Dedifferentiated amniotic fluid mesenchymal stem cell (primary cell): ENCODE results near the gene RNF220.

Experiments
- DNase-seq: peaks from one replicate; pipeline ENCODE4 v3.0.0-alpha.2; 2016; ENCODE audit errors: extremely low spot score

Gene RNF220

DNA sequence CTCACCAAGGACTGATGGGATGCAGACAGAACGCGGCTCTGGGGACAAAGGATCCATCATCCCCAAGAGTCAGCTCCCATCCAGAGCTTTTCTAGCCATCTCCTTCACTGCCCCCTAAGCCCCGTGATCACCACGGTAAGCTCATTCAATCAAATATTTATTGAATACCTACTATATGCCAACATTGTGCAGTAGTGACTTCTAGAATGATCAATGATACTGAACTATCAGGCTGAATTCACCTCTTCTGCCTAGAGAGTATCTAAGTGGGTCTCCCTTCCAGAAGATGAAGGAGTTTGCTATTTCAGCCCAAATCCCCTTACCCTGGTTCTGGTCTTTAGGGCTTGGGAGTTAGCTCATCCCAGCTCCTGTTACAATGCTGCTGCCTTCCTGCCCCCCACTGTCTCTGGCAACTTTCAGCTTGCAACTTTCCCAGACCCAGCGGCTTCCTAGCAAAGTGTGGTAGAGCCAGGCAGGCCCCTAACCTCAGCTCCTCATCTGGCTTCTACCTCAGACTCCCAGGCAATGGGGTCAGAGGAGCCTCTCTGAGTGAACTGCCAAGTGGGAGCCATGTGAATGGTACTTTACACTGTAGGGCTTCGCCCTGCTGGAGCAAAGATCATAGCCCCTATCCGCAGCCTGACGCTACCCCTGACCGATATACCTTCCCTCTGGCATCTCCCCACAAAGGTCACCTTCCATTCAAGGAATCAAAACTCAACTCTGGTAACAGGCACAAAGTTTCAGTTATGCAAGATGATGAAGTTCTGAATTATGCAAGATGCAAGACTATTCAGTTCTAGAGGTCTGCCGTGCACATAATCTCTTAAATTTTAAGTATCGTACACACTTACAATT, 248.3 kb downstream of the RNF220 start:
- no peak for DNase-seq

DNA sequence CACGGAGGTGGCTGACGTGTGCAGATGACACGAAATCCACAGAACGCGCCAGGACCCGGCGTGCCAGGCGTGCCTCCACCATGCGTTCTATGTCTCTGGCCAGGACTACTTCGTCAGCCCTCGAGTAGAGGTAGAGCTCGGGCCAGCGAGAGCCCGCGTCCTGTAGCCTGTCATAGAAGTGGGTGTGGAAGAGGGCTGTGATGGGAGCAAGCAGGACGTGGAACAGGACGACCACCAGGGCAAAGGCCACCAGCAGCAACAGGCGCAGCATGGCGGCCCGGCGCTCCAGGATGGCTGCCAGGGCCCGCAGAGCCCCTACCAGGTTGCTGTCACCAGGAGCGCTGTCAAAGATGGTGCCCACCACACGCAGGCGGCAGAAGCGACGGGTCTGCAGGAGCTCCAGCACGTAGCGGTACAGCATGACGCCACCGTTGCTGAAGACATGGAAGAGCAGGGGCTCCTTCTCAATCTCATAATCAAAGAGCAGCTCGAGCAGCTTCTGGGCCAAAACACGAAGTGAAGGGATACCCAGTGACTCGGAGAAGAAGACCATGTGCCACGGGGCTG, 249.6 kb downstream of the RNF220 start:
- DNase-seq, result no peak

DNA sequence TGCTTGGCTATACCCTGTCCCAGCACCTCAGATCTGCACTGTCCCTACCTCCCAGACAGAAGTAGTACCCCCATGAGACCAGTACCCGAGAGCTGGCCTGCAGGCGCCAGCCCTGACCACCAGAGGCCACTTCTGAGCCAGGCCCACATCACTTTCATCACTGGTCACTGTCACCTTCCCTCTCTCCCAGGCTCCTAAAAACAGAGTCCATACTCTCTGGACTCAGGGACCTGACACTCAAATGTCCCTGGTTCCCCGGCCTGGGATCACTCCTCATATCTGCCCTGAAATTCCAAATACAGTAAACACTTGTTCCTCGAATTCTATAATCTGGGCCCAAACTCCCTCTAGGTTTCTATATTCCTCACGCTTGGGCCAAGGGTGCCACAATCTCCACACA, 250.6 kb downstream of the RNF220 start:
- DNase-seq, result no peak

DNA sequence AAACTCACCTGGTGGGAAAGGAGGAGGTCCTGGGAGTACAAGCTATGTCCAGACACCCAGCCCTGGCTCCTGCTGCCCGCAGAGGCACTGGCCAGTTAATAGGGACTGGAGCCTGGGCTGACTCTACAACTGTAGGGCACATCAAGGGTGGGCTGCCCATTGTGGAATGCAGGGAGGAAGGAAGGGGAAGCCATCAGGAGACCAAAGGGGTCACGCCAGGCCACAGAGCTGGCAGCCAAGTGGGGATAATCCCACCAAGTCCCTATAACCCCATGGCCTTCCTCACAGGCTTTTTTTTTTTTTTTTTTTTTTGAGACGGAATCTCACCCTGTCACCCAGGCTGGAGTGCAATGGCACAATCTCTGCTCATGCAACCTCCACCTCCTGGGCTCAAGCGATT, 254.5 kb downstream of the RNF220 start:
- DNase-seq, result no peak

DNA sequence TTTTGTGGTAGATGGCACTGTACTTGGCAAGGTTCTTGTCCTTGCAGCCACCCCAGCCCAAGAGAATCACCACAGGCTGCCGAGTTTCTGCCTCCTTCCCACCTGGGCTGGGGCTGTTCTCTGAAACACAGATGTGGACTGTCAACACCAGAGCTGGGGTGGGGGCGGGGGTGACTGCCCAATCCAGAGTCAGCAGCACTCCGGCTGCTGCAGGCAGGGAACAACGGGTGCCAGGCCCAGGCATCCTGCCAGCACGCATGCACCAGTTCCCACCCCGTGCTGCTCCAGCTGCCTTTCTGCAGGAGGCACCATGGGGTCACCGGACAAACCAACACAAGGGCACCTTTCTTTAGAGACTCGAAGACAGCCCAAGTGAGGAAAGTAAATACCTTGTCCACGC, 255.1 kb downstream of the RNF220 start:
- DNase-seq, result no peak

DNA sequence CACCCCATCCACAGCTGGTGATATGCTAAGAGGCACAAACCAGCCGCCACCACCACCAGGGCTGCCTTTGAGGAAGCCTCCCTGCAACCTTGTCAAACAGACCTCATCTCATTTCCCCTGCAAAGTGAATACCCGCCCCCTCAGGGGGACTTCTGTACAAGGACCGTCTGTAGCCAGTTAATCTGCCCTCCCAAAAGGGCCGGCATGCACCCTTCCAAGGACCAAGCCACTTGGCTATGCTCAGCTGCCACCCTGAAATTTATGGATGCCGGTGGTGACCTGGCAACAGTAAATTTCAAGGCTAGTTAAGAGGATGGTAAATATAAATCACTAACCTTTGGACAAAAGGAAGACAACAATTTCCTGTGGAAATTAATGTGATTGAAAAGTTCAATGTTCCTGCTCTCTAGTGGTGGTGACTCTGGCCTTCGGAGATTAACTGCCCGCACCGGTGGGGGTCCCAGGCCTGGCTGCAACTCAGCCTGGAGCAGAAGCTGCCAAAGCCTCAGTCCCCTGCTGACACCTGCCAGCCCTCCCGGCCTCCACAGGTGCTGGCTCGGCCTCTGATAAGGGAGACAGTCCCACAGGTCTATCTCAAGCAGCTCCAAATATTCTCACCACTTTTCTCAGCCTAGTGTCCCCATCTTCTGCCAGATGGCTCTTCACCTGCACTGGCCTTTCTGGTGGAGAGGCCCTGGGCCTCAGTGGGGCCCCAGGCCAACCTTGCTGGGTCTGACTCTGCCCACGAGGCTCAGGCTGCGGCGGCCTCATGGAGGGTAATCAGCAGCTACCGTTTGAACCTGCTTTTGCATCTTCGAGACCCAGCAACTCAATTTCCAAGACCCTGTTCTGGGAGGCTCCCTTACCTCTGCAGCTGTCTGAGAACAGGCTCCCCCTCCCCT, 257.0 kb downstream of the RNF220 start:
- DNase-seq, result no peak

DNA sequence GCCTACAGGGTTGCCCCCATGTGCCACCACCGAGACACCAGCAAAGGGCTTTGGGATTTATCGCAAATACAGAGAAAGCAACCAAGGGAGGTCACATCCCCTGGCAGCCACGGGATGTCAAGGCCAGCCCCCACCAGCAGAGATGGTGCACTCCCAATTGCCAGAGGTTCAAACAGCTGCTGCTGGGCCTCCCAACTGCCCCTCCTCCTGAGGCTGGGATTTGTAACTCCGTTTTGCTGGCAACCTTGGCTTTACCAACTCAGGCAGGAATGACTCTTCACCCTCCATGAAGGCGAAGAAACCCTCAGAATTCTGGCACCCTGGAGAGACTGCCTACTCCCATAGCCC, 257.6 kb downstream of the RNF220 start:
- DNase-seq, result no peak

DNA sequence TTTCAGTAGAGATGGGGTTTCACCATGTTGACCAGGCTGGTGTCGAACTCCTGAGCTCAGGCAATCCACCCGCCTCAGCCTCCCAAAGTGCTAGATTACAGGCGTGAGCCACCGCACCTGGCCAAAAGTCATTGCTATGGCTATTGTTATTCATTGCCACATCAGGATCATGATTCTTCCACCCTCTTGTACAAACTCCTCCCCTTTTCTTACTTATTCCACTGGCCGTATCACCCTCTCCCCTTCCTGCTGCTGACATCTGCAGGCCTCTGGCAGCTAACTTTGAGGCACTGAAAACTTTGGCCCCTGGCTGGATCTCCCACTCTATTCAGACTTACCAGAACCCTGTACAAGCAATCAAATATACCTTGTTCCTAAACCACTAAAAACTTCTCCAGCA, 258.4 kb downstream of the RNF220 start:
- no peak for DNase-seq

DNA sequence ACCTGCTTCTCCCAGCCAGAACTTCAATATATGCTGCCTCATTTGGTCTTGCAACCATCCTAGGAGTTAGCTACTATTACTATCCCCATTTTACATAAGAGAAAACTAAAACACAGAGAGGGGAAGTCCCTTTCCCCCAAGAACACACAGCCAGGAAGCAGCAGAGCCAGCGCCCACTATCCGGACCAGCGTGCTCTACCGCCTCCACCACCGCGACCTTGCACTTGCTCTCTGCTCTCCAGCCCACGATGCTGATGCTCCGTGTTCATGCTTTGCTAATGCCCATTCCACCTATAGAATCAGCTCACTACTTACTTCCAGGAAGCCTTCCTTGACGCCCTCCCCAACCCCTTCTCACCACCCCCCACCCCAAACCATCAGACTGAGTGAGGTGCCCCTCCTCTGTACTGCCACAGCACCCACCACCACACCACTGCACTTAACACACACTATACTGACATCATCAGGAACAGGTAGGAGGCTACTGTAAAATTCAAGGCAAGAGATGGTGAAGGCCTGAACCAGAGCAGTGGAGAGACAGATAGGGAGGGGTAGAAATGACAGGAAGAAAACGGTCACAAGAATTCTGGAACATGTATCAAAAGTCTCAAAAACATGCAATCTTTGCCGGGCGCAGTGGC, 259.8 kb downstream of the RNF220 start:
- DNase-seq, result no peak

DNA sequence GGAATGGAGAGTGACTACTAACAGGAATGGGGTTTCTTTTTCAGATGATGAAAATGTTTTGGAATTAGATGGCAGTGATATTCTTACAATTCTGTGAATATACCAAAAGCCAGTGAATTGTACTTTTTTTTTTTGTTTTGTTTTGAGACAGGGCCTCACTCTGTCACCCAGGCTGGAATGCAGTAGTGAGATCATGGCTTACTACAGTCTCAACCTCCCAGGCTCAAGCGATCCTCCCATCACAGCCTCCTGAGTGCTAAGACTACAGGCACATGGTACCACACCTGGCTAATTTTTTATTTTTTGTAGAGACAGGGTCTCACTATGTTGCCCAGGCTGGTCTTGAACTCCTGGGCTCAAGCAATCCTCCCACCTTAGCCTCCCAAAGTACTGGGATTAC, 261.7 kb downstream of the RNF220 start:
- peak; percentile 25 for DNase-seq

DNA sequence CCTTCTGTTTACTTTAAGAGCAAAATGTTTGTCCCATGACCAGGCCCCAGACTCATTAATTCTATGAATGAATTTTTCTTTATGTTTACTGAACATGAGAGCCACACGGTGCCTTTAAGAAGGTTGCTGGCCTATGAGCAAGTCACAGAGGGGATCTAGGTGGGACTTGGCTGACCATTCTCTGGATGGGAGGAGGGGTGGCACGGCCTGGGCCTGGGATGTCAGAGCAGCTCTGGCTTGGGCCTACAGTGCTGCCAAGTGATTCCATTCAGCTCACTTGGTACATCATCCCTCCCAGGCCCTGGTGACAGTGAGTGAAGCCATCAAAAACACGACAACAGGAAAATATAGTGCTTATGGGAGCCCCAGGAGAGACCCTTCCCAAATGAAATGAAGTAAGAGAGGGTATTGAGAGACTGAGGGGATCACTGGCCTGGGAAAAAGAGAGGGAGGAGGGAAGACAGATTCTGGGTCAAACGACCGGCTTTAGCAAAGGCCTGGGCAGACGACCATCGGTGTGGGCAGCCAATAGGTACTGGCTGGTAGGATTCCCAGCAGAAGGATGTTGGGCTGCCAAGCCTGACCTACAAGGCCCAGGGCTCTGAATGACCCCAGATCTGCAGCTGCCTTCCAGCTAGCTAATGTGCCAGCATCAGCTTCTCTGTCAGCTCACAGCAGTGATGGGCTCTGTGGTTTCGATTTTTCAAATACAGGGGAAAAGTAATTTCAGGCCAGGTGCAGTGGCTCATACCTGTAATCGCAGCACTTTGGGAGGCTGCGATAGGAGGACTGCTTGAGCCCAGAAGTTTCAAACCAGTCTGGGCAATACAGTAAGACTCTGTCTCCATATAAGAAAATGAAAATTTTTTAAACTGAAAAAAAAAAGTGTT, 265.9 kb downstream of the RNF220 start:
- no peak for DNase-seq

DNA sequence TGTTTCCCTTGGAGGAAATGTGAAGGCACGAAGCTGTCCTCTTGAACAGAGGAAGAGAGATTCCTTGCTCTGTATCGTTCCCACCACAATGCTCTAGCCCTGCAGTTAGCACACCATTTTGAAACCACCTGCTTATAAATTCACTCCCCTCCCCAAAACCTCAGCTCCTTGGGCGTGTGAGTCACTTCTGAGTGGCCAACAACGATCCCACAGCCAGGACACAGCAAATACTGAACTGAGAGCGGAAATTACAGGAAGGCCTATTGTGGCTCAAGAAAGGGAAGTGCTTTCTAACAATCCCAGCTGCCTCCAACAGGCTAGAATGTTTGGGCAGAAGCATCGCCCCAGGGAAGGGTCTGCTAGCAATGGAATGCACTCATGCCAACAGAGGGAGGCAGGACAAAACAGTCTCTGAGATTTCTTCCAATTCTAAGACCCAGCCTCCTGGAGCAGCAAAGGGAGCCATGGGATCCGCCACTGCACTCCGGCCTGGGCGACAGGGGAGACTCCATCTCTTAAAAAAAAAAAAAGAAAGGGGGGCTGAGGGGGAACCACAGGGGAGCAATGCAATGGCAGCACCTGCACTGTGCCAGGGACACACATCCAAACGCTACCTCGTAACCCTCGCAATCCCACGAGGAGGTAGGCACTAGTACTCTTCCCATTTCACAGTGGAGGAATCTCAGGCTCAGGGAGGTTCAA, 267.4 kb downstream of the RNF220 start:
- no peak for DNase-seq

DNA sequence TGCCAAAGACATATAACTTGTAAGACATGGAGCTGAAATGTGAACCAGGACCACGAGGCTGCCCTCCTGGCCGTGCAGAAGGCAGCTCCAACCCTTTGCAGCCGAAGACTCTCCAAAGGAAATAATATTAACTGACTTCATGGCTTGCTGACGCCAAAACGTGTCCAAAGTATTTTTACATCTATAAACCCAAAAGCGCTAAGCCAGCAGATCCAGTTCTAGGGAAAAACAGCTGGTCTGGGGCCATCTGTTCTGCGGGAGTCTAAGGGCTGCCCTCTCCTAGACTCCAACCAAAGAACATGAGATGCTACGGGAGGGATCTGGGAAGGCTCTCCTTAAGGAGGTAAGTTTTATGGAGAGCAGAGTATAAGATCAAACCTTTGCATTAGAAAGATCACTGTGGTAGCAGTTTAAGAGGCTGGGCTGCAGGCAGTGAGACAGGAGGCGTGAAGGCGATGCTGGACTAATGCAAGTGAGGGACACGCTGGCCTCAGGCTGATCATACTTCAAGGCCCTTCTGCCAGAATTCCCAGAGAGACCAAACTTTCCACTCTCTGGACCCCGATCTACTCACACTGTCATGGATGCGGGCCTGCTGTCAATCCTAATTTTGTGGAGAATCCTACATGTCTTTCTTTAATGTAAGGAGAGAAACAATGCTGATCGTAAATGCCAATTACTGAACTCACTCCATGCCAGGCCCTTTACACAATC, 268.1 kb downstream of the RNF220 start:
- no peak for DNase-seq

DNA sequence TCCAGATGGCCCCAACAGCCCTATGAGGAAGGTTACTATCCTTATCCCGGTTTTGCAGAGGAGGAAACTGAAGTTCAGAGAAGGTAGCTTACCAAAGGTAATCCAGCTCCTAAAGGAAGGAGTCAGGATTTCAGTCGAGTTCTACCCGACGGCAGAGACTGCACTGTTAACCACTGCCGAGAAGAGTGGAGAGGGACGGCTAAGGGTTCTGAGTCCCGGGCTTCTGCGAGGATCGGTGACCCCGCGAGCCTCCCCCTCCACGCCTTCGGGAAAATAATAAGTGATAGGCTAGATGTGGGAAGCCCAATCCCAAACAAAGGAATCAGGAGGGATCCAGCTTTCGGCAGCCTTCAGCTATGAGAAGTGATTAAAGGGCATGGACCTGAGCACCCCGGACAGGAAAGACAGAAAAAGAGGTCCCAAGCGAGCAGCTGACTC, 268.6 kb downstream of the RNF220 start:
- no peak for DNase-seq

DNA sequence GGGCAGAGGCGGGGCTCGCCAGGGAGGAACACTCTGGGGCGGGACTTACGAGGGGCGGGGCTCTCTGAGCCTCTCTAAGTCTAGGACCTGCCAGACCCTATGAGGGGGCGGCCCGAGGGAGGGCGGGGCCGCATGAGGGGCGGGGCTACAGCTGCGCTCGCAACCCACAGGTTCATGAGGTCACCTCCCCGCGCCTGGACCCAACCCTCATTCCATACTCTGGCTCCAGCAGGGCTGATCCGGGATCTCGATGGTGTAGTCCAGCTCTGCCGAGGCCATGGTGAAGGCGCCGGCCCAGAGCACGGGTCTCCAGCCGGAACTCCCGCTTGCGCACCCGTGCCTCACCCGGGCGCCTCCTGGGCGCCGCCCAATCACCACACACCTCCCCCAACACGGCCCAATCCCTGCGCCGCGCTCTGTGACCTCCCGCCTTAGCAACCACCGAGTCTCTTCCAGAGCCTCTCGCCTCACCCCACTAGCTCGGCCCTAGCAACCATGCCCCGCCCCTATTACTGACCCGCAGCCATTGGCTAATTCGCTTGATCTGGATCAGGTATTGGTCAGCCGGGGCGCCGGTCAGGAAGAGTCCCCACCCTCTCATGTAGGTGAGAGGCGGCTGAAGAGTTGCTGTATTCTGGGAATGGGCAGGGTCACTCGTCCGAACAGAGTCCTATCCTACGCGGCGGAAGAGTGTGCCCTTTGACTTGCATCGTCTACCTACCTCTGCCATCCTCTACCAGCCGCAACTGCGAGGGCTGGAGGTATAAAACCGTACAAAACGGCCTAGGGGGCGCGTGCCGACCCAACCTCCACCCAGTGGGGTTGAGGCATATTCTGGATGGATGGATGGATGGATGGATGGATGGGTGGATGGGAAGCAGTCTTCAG, 269.3 kb downstream of the RNF220 start, which contains the start of the genes ARMH1 and TMEM53:
Gene ARMH1, plus strand, starts transcription at position 602 of the 888 bp plus-strand sequence. CDS start 14,984 bp downstream, outside the sequence.
Gene TMEM53, minus strand, starts transcription at position 369 of the 888 bp plus-strand sequence. Its CDS starts 90 bp downstream, at position 279.
- DNase-seq, result peak; percentile 99

DNA sequence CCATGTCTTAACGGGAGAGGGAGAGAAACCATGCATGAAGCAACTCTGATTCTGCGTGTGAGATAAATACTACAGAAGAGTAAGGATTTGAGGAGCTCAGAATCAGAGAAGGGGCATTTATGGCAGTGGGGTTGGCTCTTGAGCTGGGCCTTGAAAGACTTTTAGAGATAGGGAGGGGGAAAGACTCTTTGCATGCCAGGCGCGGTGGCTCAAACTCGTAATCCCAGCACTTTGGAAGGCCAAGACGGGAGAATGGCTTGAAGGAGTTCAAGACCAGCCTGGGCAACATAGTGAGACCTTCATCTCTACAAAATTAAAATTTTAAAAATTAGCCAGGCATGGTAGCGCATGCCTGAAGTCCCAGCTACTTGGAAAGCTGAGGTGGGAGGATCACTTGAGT, 270.1 kb downstream of the RNF220 start:
- no peak for DNase-seq

DNA sequence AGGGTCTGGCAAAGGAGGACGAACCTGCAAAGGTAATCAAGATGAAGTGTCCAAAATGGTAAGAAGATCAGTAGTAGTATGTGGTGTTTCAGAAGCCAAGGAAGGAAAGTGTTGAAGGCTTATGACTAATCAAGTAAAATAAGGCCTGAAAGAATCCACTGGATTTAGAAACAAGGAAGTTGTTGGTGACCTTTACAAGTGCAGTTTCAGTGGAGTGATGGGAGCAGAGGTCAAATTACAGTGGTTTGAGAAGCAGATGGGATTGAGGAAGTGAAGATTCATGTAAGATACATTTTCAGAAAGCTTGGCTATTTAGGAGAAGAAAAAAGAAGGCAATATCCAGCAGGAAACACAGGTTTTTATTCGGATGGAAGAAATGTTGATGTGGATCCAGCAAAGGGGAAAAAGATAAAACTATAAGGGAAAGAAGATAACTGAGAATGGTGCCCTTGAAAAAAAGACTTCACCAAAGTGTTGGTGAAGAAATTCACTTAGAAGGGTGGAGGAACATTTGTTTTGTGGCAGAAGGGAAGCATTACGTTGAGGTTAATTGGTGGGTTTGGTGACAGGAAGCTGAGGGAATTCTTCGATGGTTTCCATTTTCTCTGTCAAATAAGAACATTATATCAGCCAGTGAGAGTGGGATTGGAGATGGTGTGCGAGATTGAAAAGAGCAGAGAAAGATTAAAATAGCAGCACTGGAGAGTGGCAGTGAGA, 271.6 kb downstream of the RNF220 start:
- no peak for DNase-seq
